ENCODE data around the gene CDHR2. TPM values are rescaled to one million over a fixed set of nuclear protein-coding genes. Genes with fewer than 3 reads are reported as not detected.

CDHR2 gene
- polyA plus RNA-seq, 1 experiment, result not detected

GRCh38 chr5:176642675-176643490 lies 93.7 kb downstream of the CDHR2 start:
- H3K27me3 ChIP-seq (ENCODE audit: control insufficient read depth, insufficient read depth, low read length), result no peaks in the 10 kb centered on the region; the same call in 1 of the 2 replicates
- TF ChIP-seq, protein P1, sequence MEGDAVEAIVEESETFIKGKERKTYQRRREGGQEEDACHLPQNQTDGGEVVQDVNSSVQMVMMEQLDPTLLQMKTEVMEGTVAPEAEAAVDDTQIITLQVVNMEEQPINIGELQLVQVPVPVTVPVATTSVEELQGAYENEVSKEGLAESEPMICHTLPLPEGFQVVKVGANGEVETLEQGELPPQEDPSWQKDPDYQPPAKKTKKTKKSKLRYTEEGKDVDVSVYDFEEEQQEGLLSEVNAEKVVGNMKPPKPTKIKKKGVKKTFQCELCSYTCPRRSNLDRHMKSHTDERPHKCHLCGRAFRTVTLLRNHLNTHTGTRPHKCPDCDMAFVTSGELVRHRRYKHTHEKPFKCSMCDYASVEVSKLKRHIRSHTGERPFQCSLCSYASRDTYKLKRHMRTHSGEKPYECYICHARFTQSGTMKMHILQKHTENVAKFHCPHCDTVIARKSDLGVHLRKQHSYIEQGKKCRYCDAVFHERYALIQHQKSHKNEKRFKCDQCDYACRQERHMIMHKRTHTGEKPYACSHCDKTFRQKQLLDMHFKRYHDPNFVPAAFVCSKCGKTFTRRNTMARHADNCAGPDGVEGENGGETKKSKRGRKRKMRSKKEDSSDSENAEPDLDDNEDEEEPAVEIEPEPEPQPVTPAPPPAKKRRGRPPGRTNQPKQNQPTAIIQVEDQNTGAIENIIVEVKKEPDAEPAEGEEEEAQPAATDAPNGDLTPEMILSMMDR (IDR thresholded peaks at IDR 0.05; ENCODE audit: insufficient read depth, low read depth, low read length), result no peak
- DNase-seq (ENCODE audit: low read depth), result no peak
- ChIA-PET CTCF (interaction anchor here (1.1 to 1.7 kb wide), 2 partner anchors 18 to 69 kb away, joined by 3 to 5 read pairs; no protein-coding TSS in a partner anchor), POLR2A (no interaction called here)
- no peak overlapping the region for H3K4me3 ChIP-seq (ENCODE audit: low read depth, low read length)
- H3K36me3 ChIP-seq (ENCODE audit: control insufficient read depth, insufficient read depth, low read length), result no peaks in the 10 kb centered on the region

GRCh38 chr5:176643491-176644219 lies 94.5 kb downstream of the CDHR2 start:
- ChIA-PET POLR2A (no interaction called here), CTCF (interaction anchor here (1.1 to 1.7 kb wide), 2 partner anchors 17 to 70 kb away, joined by 3 to 5 read pairs; no protein-coding TSS in a partner anchor)
- no peak overlapping the region for H3K4me3 ChIP-seq (ENCODE audit: low read depth, low read length)
- H3K36me3 ChIP-seq (ENCODE audit: control insufficient read depth, insufficient read depth, low read length), result no peaks in the 10 kb centered on the region
- TF ChIP-seq, protein P1 (IDR thresholded peaks at IDR 0.05; ENCODE audit: insufficient read depth, low read depth, low read length), result no peak
- DNase-seq (ENCODE audit: low read depth), result no peak
- no peaks in the 10 kb centered on the region; the same call in 1 of the 2 replicates for H3K27me3 ChIP-seq (ENCODE audit: control insufficient read depth, insufficient read depth, low read length)

DNA sequence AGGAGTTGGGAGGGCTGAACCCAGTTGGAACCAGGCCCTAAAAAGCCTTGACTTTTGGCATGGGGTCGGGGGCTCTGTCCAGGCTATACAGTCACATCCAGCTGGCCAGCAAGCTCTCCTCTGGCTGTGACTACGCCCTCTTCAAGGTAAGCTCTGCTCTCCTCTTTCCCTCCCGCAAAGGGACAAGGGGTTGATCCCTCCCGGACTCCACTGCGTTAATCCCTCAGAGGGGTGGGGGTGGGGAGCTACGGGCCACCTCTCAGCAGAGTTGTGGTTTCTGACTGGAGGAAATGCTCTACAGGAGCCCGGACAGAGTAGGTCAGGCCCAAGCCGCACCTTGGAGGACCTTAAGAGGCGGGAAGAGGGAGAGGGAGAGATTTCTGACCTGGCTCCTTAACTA lies 95.2 kb downstream of the CDHR2 start:
- ChIA-PET CTCF (interaction anchor here (1.1 to 1.7 kb wide), 2 partner anchors 16 to 71 kb away, joined by 3 to 5 read pairs; no protein-coding TSS in a partner anchor), POLR2A (no interaction called here)
- TF ChIP-seq, protein P1 (IDR thresholded peaks at IDR 0.05; ENCODE audit: insufficient read depth, low read depth, low read length), result no peak
- Histone ChIP-seq H3K36me3 (ENCODE audit: control insufficient read depth, insufficient read depth, low read length) (no peaks in the 10 kb centered on the region), H3K27me3 (ENCODE audit: control insufficient read depth, insufficient read depth, low read length) (no peaks in the 10 kb centered on the region; the same call in 1 of the 2 replicates), H3K4me3 (ENCODE audit: low read depth, low read length) (no peak overlapping the region)
- no peak for DNase-seq (ENCODE audit: low read depth)

GRCh38 chr5:176644878-176645670 lies 95.9 kb downstream of the CDHR2 start:
- DNase-seq (ENCODE audit: low read depth), result no peak
- CTCF ChIA-PET, result no interaction called here
- TF ChIP-seq, protein P1 (IDR thresholded peaks at IDR 0.05; ENCODE audit: insufficient read depth, low read depth, low read length), result no peak
- Histone ChIP-seq H3K4me3 (ENCODE audit: low read depth, low read length) (no peak overlapping the region), H3K27me3 (ENCODE audit: control insufficient read depth, insufficient read depth, low read length) (no peaks in the 10 kb centered on the region; the same call in 1 of the 2 replicates), H3K36me3 (ENCODE audit: control insufficient read depth, insufficient read depth, low read length) (no peaks in the 10 kb centered on the region)
- POLR2A ChIA-PET, result no interaction called here

Small RNA genes within 50 kb of the gene (small RNA-seq; reads per million reads assigned to genes)
- gene MIR4281 (ENCODE audit: insufficient read length, low read depth, low replicate concordance), result not detected
- gene RF00019 (ENCODE audit: insufficient read length, low read depth, low replicate concordance), result not detected
- not detected for gene RN7SL684P (ENCODE audit: insufficient read length, low read depth, low replicate concordance)

Other genes starting within 250 kb of the CDHR2 start
- 119 and 171 TPM in 2 replicates for gene KIAA1191, start 187.6 kb upstream of the CDHR2 start, polyA plus RNA-seq (2011; rRNA removed)
- 3.2 and 4.8 TPM in 2 replicates for gene ARL10, start 183.9 kb upstream of the CDHR2 start, polyA plus RNA-seq (2011; rRNA removed)
- gene NOP16, start 160.7 kb upstream of the CDHR2 start, polyA plus RNA-seq (2011; rRNA removed), result 35.9 and 36.8 TPM in 2 replicates
- gene HIGD2A, start 160.6 kb upstream of the CDHR2 start, polyA plus RNA-seq (2011; rRNA removed), result 104 and 118 TPM in 2 replicates
- gene CLTB, start 132.8 kb upstream of the CDHR2 start, polyA plus RNA-seq (2011; rRNA removed), result 122 and 141 TPM in 2 replicates
- 36.9 and 52.2 TPM in 2 replicates for gene FAF2, start 101.0 kb upstream of the CDHR2 start, polyA plus RNA-seq (2011; rRNA removed)
- 3.1 and 6.0 TPM in 2 replicates for gene RNF44, start 11.9 kb upstream of the CDHR2 start, polyA plus RNA-seq (2011; rRNA removed)
- 1.9 and 2.4 TPM in 2 replicates for gene GPRIN1, start 60.8 kb downstream of the CDHR2 start, polyA plus RNA-seq (2011; rRNA removed)
- not detected in 2 replicates for gene SNCB, start 81.2 kb downstream of the CDHR2 start, polyA plus RNA-seq (2011; rRNA removed)
- gene EIF4E1B, start 81.3 kb downstream of the CDHR2 start, polyA plus RNA-seq (2011; rRNA removed), result not detected in 2 replicates
- gene TSPAN17, start 98.1 kb downstream of the CDHR2 start, polyA plus RNA-seq (2011; rRNA removed), result 50.4 and 65.8 TPM in 2 replicates

All from BJ (cell line).